ENCODE data around the gene NPAS3. TPM values are rescaled to one million over a fixed set of nuclear protein-coding genes. Genes with fewer than 3 reads are reported as not detected.

Gene NPAS3
- total and polyA plus RNA-seq, 2 of the 8 experiments (the other 6 are each of a cell fraction or from before 2014, with no cell fraction given) = 0.11 to 0.60 TPM

- POLR2A ChIA-PET (ENCODE audit: partially characterized antibody) = no interaction called here
- no peak overlapping the region for H2AK5ac ChIP-seq (ENCODE audit: low read depth, low read length)
- no peak overlapping the region for H4K91ac ChIP-seq (replicated peaks; ENCODE audit: insufficient read length, low read length)
- no peak overlapping the region for H3K4me3 ChIP-seq (ENCODE audit: extremely low read depth in 1 of 4, insufficient read depth in 2 of 4, low read depth in 3 of 4, low read length in 4 of 4)
- no peaks in the 10 kb centered on the region for H3K4me1 ChIP-seq (replicated peaks in 1 of 4; ENCODE audit: control insufficient read depth in 3 of 4, insufficient read depth in 4 of 4, low read length in 3 of 4)
- H3K9me3 ChIP-seq (ENCODE audit: insufficient read depth in 2 of 2, low read depth in 1 of 2, low read length in 1 of 2) = no peaks in the 10 kb centered on the region
- H3K23me2 ChIP-seq (ENCODE audit: low read depth, low read length) = no peaks in the 10 kb centered on the region
- H2BK15ac ChIP-seq (ENCODE audit: low read length) = no peak overlapping the region
- H4K20me1 ChIP-seq (replicated peaks in 1 of 2; ENCODE audit: control insufficient read depth in 1 of 2, insufficient read depth in 2 of 2, low read length in 2 of 2) = no peaks in the 10 kb centered on the region
- no peaks in the 10 kb centered on the region for H3K79me2 ChIP-seq (ENCODE audit: control insufficient read depth in 1 of 2, insufficient read depth in 2 of 2, low read length in 2 of 2)
- H3K4me2 ChIP-seq (ENCODE audit: insufficient read depth in 1 of 2, low read depth in 2 of 2, low read length in 2 of 2) = no peak overlapping the region
- no peak overlapping the region for H2AFZ ChIP-seq (ENCODE audit: low read length)
- no peak overlapping the region for H3K9ac ChIP-seq (replicated peaks in 1 of 4; ENCODE audit: extremely low read depth in 1 of 4, low read depth in 3 of 4, low read length in 3 of 4)
- no peak overlapping the region for H3K27ac ChIP-seq (ENCODE audit: low read depth, low read length)
- WGBS, 2 experiments (ENCODE audit: extremely low coverage in 1 of 2, insufficient coverage in 1 of 2, insufficient read length in 1 of 2, insufficient replicate concordance in 2 of 2, low coverage in 1 of 2, low lambda C conversion rate in 2 of 2, missing lambda C conversion rate in 1 of 2) = 94% methylated on average over 3 of the region's 3 CpGs; no CpG with 5 or more reads in 1 of the 2 experiments
- H4K5ac ChIP-seq (ENCODE audit: insufficient read length, low read depth, low read length) = no peak overlapping the region
- H2BK120ac ChIP-seq (replicated peaks; ENCODE audit: low read depth, low read length) = no peak overlapping the region
- no peaks in the 10 kb centered on the region for H3K79me1 ChIP-seq (ENCODE audit: low read depth, low read length)
- H3K18ac ChIP-seq (ENCODE audit: extremely low read depth, low read length) = no peak overlapping the region
- H3K23ac ChIP-seq (ENCODE audit: insufficient read length) = no peak overlapping the region
- no peak overlapping the region for H2BK12ac ChIP-seq (ENCODE audit: low read depth, low read length)
- no peak overlapping the region for H4K8ac ChIP-seq (ENCODE audit: extremely low read depth, insufficient read depth, low read length)
- no peak overlapping the region for H3K56ac ChIP-seq (replicated peaks; ENCODE audit: insufficient read length, low read depth, low read length)
- H3K4ac ChIP-seq (replicated peaks; ENCODE audit: insufficient read length, low read depth, low read length) = no peak overlapping the region
- H3K36me3 ChIP-seq (ENCODE audit: control insufficient read depth in 2 of 4, insufficient read depth in 4 of 4, low read length in 3 of 4) = no peaks in the 10 kb centered on the region
- CTCF ChIA-PET (ENCODE audit: partially characterized antibody) = no interaction called here
- FAIRE-seq = no peak
- no peaks in the 10 kb centered on the region for H3K27me3 ChIP-seq (replicated peaks in 1 of 4; ENCODE audit: control insufficient read depth in 3 of 4, extremely low read depth in 1 of 4, insufficient read depth in 3 of 4, low read length in 3 of 4)
- no peak for DNase-seq (ENCODE audit: low read depth in 1 of 2, low spot score in 2 of 2)
- no peak overlapping the region for H2BK5ac ChIP-seq (ENCODE audit: low read depth, low read length)
- no peak overlapping the region for H3K14ac ChIP-seq (ENCODE audit: insufficient read length)
- no peak overlapping the region for H2BK20ac ChIP-seq (ENCODE audit: low read length)
- TF ChIP-seq ASH2L (IDR thresholded peaks at IDR 0.05; ENCODE audit: low read length) = no peak
- TF ChIP-seq KDM1A (IDR thresholded peaks at IDR 0.05; ENCODE audit: borderline replicate concordance, low read length) = no peak
Observed at GRCh38 chr14:33120341-33120740, 181.7 kb downstream of the NPAS3 start.

Measured in H1 (cell line).